GM21390 (cell line): Measurements from ENCODE around the gene EIF1.

Experiments used
- ATAC-seq: cut with Tn5 transposase; IDR thresholded peaks from one replicate; pipeline ENCODE4 v1.9.1; 2021; ENCODE audit not compliant: unreplicated experiment

EIF1 gene

DNA sequence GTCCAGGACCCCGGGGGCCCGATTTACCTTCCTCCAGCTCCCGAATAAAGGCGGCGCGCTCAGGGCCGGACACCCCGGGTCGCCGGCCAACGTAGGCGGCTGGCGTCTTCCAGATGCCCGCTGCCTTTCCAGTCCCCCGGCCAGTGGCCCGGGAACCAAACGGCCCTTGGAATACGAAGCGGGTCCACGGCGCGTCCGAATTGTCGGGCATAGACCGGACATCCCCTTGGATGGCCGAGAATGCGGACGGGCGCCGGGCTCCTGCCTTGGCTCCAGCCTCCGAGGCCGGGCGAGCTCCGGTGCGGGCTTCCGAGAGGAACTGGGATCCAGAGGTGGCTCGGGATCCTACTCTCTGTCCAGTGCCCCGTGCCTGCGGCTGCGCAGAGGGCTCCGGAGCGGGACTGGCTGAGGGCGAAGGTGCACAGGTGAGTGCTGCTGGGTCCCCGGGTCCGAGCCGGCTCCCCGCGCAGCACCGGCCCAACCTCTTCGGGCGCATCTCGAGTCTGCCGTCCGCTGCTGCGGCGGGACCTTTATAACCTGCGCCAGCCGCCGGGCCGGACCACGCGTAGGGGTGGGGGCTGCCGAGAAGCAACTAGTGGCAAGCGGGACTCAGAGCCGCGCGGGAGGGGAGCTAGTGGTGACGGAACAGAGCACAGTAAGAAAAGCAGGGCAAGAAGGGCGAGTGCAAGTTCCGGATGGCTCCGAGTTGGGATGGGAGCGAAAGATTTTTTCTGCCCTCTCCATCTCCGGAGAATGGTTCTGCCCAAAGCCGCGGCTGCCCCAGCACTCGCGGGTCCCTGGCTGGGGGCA, 45.7 kb downstream of the EIF1 start, which contains the start of gene HAP1:
TSS of gene HAP1 (minus strand) at position 505 of the 810 bp plus-strand sequence. CDS start at position 496, 9 bp downstream.
- ATAC-seq = no peak

DNA sequence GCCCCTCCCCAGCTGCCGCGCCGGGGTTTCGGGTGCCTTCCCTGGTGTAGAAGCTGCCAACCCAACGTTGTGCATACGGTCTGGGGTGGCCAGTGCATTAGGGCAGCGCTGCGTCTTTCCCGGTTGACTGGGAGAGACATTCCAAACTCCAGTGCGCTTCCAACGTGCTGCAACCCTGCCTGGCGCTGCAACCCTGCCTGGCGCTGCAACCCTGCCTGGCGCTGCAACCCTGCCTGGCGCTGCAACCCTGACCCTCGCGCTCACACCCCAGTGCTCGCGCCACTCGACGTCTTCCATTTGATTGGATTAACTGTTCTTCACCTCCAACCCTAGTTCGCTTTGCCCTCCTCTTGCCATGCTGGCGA, 46.2 kb downstream of the EIF1 start:
- ATAC-seq = no peak

DNA sequence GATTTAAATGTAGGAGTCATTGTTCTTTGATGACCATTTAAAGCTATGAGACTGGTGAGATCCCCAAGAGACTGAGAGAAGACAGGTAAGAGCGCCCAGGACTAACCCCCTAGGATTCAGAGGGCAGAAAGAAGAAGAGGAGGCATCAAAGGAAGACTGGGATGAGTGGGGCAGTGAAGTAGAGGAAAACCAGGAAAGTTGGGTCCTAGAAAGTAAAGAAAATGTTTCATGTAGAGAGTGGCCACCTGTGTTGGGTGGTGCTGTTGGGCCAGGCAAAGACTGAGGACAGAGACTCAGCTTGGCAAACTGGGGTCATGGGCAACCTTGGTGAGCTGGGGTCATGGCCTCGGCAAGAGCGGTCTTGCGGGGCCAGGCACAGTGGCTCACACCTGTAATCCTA, 47.1 kb downstream of the EIF1 start:
- no peak for ATAC-seq

DNA sequence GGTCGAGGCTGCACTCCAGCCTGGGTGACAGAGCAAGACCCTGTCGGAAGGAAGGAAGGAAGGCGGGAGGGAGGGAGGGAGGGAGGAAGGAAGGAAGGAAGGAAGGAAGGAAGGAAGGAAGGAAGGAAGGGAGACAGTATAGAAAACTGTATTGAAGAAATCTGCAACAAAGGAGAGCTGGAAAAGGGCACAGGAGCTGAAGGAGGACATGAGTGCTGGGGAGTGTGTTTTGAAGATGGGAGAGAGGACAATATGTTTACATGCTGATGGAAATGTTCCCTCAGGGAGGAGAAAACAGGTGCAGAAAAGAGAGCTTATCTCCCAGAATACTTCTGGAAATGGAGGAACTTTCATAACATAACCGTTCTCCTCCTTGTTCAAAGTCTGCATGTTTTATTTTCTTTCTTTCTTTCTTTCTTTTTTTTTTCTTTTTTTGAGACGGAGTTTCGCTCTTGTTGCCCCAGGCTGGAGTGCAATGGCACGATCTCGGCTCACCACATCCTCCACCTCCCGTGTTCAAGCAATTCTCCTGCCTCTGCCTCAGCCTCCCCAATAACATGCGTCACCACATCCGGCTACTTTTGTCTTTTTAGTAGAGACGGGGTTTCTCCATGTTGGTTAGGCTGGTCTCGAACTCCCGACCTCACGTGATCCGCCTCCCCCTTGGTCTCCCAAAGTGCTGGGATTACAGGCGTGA, 48.4 kb downstream of the EIF1 start:
- no peak for ATAC-seq

DNA sequence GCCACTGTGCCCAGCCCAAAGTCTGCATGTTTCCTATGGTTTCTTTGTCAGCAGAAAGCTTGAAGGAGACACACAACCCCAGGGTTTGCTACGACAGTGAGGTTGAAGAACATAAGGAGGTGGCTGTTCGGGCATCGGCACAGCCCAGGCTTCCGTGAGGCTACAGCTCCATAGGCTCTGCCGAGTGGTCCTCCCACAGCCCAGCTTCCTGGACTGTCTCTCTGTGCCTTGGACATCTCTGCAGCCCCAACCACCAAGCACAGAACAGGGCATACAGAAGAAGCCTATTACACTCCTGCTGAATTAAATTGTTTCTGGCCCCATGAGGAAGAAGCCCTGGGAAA, 49.0 kb downstream of the EIF1 start:
- ATAC-seq = no peak

DNA sequence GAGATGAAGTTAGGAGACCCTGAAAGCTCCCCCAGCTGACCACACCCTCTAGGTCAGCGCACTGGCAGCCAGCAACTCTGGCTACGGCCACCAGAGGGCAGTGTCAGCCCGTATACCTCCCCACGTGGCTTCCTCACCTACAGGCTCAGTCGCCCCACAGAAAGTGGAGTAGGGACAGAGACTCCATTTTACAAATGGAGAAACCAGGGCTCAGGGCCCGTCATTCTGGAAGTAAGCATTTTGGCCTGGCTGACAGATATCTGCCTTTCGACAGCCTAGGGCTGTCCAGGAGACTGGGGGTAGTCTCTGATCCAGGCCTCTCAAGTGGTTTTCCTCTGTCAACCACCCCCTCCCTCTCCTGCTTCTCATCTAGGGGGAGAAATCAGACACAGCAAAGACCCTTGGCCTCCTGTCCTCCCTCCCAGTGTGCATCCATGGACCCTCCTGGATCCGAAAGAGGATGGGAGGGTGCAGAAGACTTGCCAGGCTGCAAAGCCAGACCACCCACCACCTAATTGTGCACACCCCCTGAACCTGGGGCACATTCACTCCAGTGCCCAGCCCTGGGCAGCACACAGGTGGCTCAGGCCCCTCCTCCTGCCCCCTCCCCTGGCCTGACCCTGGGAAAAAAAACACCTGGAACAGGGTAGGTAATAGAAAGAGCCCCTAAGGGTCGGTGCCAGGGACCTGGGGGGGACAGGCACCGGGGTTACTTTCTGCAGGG, 49.6 kb downstream of the EIF1 start:
- no peak for ATAC-seq

DNA sequence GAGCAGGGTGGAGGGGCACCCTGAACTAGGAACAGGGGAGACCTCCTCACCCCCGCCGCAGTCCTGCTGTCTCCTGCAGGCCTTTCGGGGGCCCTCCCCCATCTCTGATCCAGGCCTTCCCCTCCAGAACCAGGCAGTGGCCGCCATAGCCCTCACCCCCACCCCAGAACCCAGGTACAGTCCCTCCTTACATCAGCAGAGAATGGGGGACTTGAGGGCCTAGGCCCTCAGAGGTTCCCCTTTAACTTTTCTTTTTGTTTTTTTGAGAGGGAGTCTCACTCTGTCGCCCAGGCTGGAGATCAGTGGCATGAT, 50.1 kb downstream of the EIF1 start:
- no peak for ATAC-seq

DNA sequence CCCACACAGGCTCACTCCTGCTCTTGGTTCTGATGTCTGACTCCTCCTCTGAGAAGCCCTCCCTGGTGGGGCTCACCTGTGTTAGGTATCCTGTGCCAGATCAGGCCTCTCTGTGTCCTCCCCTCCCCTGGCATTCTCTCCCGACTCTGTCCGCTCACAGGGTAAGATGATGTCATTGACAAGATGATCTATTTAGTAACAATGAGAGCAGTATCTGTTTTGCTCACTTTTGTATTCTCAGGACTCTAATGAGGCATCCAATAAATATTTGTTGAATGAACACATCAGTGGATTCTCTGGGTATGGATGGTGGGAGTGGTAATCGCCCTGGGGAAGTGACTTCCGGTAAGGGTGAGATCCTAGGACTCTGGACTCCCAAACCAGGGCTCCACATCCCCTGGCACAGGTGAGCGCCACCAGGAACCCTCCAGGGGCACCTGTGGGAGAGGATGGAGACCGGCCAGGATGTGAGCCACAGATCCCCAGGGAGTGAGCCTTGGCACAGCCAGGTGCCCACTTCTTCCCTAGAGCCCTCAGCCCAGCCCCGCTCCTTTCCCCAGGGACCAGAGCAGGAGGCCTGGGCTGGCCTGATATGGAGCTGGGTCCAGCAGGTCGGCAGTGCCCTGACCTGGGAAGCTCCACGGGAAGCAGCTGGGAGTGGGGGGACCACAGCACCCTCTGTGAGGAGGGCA, 51.1 kb downstream of the EIF1 start:
- ATAC-seq = no peak

DNA sequence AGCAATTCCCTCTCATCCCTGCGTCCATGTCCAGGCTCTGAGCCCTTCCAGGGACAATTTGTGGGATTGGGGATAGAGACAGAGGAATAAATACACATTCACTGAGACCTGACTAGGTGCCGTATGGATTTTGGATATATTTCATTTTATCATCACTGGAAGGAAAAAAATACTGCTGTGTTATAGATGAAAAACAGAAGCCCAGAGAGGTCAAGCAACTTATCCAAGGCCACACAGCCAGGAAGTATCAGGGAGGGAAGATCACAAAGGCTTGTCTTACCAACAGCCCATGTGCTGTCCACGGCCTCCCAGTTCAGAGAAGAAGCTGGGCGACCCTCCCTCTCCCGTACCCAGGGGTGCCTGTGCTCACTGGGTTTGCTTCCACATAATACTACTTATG, 51.8 kb downstream of the EIF1 start:
- ATAC-seq = no peak

DNA sequence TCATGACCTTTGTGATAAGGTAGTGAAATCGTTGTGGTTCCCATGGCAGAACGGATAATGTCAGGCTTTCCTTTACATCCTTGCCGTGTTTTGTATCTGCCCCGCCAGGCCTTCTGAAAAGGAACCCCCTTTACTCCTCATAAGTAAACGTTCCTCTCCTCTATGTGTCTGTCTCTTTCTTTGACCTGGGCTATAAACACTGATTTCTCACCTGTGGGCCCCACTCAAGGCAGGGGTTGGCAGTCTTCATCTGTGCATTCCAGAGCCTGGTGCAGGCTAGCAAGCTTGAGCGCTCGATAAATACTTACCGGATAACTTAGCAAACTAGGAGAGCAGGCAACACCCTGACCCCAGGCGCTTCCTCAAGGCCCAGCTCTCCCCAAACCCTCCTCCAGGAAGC, 53.0 kb downstream of the EIF1 start:
- no peak for ATAC-seq
